ENCODE results near the gene H6PD.

Gene H6PD

DNA sequence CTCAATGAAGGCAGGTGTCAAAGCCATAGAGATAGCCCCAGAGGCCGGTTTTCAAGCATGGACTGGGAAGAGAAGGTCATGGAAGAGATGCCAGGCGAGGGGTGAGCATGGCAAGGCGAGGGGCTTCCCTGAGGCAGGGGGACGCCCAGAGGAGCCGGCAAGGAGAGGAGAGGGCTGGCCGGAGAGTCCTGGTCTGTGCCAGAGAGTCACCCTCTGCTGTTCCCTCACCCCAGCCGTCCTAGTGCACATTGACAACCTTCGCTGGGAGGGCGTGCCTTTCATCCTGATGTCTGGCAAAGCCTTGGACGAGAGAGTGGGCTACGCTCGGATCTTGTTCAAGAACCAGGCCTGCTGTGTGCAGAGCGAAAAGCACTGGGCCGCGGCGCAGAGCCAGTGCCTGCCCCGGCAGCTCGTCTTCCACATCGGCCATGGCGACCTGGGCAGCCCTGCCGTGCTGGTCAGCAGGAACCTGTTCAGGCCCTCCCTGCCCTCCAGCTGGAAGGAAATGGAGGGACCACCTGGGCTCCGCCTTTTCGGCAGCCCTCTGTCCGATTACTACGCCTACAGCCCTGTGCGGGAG, 28.8 kb downstream of the H6PD start:
- Histone ChIP-seq H3K4me3 (replicated peaks; ENCODE audit: insufficient read depth, low read length) (no peak overlapping the region), H3K27ac (replicated peaks) (no peak overlapping the region), H3K27me3 (ENCODE audit: insufficient read depth, poor library complexity, severe bottlenecking) (no peaks in the 10 kb centered on the region)
- TF ChIP-seq POLR2AphosphoS5 (IDR thresholded peaks at IDR 0.05; ENCODE audit: low read depth), result no peak
- no peak for DNase-seq (ENCODE audit: low read depth in 1 of 2, low spot score in 1 of 2)

DNA sequence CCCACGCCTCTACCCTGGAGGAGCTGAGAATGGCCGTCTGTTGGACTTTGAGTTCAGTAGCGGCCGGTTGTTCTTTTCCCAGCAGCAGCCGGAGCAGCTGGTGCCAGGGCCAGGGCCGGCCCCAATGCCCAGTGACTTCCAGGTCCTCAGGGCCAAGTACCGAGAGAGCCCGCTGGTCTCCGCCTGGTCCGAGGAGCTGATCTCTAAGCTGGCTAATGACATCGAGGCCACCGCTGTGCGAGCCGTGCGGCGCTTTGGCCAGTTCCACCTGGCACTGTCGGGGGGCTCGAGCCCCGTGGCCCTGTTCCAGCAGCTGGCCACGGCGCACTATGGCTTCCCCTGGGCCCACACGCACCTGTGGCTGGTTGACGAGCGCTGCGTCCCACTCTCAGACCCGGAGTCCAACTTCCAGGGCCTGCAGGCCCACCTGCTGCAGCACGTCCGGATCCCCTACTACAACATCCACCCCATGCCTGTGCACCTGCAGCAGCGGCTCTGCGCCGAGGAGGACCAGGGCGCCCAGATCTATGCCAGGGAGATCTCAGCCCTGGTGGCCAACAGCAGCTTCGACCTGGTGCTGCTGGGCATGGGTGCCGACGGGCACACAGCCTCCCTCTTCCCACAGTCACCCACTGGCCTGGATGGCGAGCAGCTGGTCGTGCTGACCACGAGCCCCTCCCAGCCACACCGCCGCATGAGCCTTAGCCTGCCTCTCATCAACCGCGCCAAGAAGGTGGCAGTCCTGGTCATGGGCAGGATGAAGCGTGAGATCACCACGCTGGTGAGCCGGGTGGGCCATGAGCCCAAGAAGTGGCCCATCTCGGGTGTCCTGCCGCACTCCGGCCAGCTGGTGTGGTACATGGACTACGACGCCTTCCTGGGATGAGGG, 29.7 kb downstream of the H6PD start:
- TF ChIP-seq CTCF (IDR thresholded peaks at IDR 0.05; ENCODE audit: insufficient read depth, low read length), result no peak
- TF ChIP-seq REST (IDR thresholded peaks at IDR 0.05; ENCODE audit: insufficient replicate concordance, low read depth), result no peak
- TF ChIP-seq SPI1 (IDR thresholded peaks at IDR 0.05; ENCODE audit: borderline replicate concordance, low read depth), result no peak
- TF ChIP-seq POLR2AphosphoS5 (IDR thresholded peaks at IDR 0.05; ENCODE audit: low read depth), result no peak
- Histone ChIP-seq H3K27ac (replicated peaks) (no peak overlapping the region), H3K27me3 (ENCODE audit: insufficient read depth, poor library complexity, severe bottlenecking) (no peaks in the 10 kb centered on the region), H3K4me3 (replicated peaks; ENCODE audit: insufficient read depth, low read length) (no peak overlapping the region)
- DNase-seq (ENCODE audit: low read depth in 1 of 2, low spot score in 1 of 2), result no peak

DNA sequence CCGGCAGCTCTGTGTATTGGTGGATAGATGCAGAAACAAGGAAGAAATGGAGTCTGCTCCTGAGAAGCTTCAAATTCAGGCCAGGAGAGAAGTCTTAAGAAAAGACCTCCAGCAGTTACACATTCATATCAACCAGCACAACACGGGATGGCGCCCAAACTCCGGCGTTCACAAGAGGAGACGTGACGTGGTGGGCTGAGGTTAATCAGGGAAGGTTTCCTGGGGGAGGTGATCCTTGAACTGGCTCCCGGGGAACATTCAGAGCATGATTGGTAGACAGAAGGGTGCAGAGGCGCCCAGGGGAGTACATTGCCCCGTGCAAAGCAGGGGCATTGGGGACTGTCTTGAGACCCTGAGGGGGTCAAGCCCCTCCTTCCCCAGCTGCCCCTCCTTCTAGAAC, 30.5 kb downstream of the H6PD start:
- Histone ChIP-seq H3K27ac (replicated peaks) (no peak overlapping the region), H3K4me3 (replicated peaks; ENCODE audit: insufficient read depth, low read length) (no peak overlapping the region), H3K27me3 (ENCODE audit: insufficient read depth, poor library complexity, severe bottlenecking) (no peaks in the 10 kb centered on the region)
- DNase-seq (ENCODE audit: low read depth in 1 of 2, low spot score in 1 of 2), result no peak
- TF ChIP-seq REST (IDR thresholded peaks at IDR 0.05; ENCODE audit: insufficient replicate concordance, low read depth) (no peak), CTCF (IDR thresholded peaks at IDR 0.05; ENCODE audit: insufficient read depth, low read length) (no peak), GABPA (IDR thresholded peaks at IDR 0.05; ENCODE audit: low read depth) (no peak), SPI1 (IDR thresholded peaks at IDR 0.05; ENCODE audit: borderline replicate concordance, low read depth) (no peak), POLR2AphosphoS5 (IDR thresholded peaks at IDR 0.05; ENCODE audit: low read depth) (no peak)

GRCh38 chr1:9265968-9266367, 31.4 kb downstream of the H6PD start:
- Histone ChIP-seq H3K4me3 (replicated peaks; ENCODE audit: insufficient read depth, low read length) (no peak overlapping the region), H3K27ac (replicated peaks) (no peak overlapping the region), H3K27me3 (ENCODE audit: insufficient read depth, poor library complexity, severe bottlenecking) (no peaks in the 10 kb centered on the region)
- TF ChIP-seq CTCF (IDR thresholded peaks at IDR 0.05; ENCODE audit: insufficient read depth, low read length) (no peak), SPI1 (IDR thresholded peaks at IDR 0.05; ENCODE audit: borderline replicate concordance, low read depth) (no peak), GABPA (IDR thresholded peaks at IDR 0.05; ENCODE audit: low read depth) (no peak), REST (IDR thresholded peaks at IDR 0.05; ENCODE audit: insufficient replicate concordance, low read depth) (no peak), POLR2AphosphoS5 (IDR thresholded peaks at IDR 0.05; ENCODE audit: low read depth) (no peak)
- no peak for DNase-seq (ENCODE audit: low read depth in 1 of 2, low spot score in 1 of 2)
